NCI-H146 treated with DMSO at 0.1 percent for 48 hours (cell line): Measurements from ENCODE around the gene MEST.
"Not testable (repeated sequence)": the region's sequence is repeated elsewhere in the genome, so short reads cannot be mapped to it uniquely, and the experiment has no call there.

Experiments used
- DNase-seq: peaks from one replicate; lab custom pipeline; 2025; ENCODE audit not compliant: unreplicated experiment; lab: John Stamatoyannopoulos, UW

The MEST gene

GRCh38 chr7:130491841-130492522, at the start of gene MEST:
Gene MEST (plus strand): TSS chr7:130492085. CDS start chr7:130492314, 229 bp downstream.
- no peak for DNase-seq

GRCh38 chr7:130442601-130443000, 49.3 kb upstream of the MEST start:
- no peak for DNase-seq

- no peak for DNase-seq
These were observed 47.7 kb upstream of the MEST start for GRCh38 chr7:130444234-130444633.

- no peak for DNase-seq
These were observed 47.0 kb upstream of the MEST start for GRCh38 chr7:130444751-130445407.

GRCh38 chr7:130446259-130446658, 45.6 kb upstream of the MEST start:
- DNase-seq: no peak

- DNase-seq: not testable (repeated sequence)
These were observed 40.5 kb upstream of the MEST start for GRCh38 chr7:130451344-130451743.

- no peak for DNase-seq
These were observed 38.9 kb upstream of the MEST start for GRCh38 chr7:130452951-130453350.

GRCh38 chr7:130454959-130455358, 36.9 kb upstream of the MEST start:
- no peak for DNase-seq

GRCh38 chr7:130458257-130458656, 33.6 kb upstream of the MEST start:
- no peak for DNase-seq

GRCh38 chr7:130461272-130461671, 30.6 kb upstream of the MEST start:
- no peak for DNase-seq

- no peak for DNase-seq
These were observed 28.1 kb upstream of the MEST start for GRCh38 chr7:130463553-130464434.

- DNase-seq: no peak
These were observed 23.3 kb upstream of the MEST start for GRCh38 chr7:130468612-130469011.

- DNase-seq: no peak
These were observed 19.9 kb upstream of the MEST start for GRCh38 chr7:130471974-130472373.

GRCh38 chr7:130473289-130473688, 18.6 kb upstream of the MEST start:
- DNase-seq: no peak

- DNase-seq: no peak
These were observed 18.0 kb upstream of the MEST start for GRCh38 chr7:130473876-130474275.

- DNase-seq: peak; percentile 24
These were observed 16.1 kb upstream of the MEST start for GRCh38 chr7:130475776-130476175.

GRCh38 chr7:130476297-130477150, 15.4 kb upstream of the MEST start:
- peak; percentile 24 for DNase-seq

GRCh38 chr7:130478991-130479390, 12.9 kb upstream of the MEST start:
- DNase-seq: no peak

- DNase-seq: no peak
These were observed 12.0 kb upstream of the MEST start for GRCh38 chr7:130479716-130480400.

GRCh38 chr7:130481898-130482297, 10.0 kb upstream of the MEST start:
- no peak for DNase-seq
